Measurements from ENCODE around the gene PTPRU. TPM values are rescaled to one million over a fixed set of nuclear protein-coding genes. Genes with fewer than 3 reads are reported as not detected.

The PTPRU gene
- total RNA-seq, 4 donors from 2014 or later, result 4.3 to 15.9 (median 7.5) TPM

DNA sequence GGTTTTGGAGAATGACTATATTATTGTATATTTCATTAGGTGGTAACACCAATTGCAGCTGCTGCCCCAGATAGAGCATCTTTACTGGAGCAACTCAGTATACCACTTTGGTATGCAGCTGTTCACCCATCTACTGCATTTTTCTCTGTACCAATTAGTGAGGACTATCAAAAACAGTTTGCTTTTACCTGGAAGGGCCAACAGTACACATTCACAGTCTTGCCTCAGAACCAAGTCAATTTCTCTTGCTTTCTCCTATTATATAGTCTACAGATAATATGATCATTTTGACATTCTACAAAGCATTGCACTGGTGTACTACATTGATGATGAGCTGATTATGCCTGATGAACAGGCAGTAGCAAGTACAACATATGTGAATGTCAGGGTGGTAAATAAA is 99.3 kb downstream of the PTPRU start:
- DNase-seq, result no peak
- TF ChIP-seq, protein P1, sequence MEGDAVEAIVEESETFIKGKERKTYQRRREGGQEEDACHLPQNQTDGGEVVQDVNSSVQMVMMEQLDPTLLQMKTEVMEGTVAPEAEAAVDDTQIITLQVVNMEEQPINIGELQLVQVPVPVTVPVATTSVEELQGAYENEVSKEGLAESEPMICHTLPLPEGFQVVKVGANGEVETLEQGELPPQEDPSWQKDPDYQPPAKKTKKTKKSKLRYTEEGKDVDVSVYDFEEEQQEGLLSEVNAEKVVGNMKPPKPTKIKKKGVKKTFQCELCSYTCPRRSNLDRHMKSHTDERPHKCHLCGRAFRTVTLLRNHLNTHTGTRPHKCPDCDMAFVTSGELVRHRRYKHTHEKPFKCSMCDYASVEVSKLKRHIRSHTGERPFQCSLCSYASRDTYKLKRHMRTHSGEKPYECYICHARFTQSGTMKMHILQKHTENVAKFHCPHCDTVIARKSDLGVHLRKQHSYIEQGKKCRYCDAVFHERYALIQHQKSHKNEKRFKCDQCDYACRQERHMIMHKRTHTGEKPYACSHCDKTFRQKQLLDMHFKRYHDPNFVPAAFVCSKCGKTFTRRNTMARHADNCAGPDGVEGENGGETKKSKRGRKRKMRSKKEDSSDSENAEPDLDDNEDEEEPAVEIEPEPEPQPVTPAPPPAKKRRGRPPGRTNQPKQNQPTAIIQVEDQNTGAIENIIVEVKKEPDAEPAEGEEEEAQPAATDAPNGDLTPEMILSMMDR (IDR thresholded peaks at IDR 0.05), result no peak
- no peak for TF ChIP-seq POLR2A (IDR thresholded peaks at IDR 0.05)
- Histone ChIP-seq H3K27ac (no peak overlapping the region), H3K4me1 (no peaks in the 10 kb centered on the region), H3K4me3 (no peak overlapping the region), H3K9me3 (no peaks in the 10 kb centered on the region), H3K36me3 (no peaks in the 10 kb centered on the region), H3K27me3 (peaks cover 0 to 34% (median 0%) of the 10 kb centered on the region in 4 donors)
- intact Hi-C loops (cut with DNase I), result no loop called here

DNA sequence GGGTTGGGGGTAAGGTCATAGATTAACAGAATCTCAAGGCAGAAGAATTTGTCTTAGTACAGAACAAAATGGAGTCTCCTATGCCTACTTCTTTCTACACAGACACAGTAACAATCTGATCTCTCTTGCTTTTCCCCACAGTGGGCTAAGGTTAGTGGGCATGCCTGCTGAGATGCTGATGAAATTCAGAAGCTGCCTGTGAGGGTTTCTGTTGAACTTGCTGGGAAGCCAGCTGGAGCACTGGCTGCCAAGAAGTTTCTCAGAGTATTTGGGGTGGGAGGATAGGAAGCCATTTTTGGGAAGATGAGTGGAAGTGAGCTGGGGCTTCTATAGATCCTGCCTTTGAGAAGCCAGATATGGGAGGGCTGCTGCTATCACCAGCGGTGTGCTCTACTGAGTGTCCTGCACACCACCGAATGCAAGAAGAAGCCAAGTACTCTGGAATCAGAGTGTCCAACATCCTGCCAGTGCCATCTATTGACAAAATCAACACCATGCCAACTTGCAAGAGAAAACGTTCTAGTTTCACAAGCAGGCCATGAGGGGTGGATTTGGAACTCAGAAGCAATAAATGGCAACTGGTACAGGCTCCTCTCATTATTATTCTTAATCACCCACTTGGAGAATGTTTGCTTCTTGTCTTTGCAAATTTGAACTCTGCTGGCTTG is 102.7 kb downstream of the PTPRU start:
- Histone ChIP-seq H3K36me3 (no peaks in the 10 kb centered on the region), H3K4me3 (no peak overlapping the region), H3K27me3 (peaks cover 0 to 56% (median 0%) of the 10 kb centered on the region in 4 donors), H3K4me1 (no peaks in the 10 kb centered on the region), H3K9me3 (no peaks in the 10 kb centered on the region), H3K27ac (no peak overlapping the region)
- no peak for TF ChIP-seq POLR2A (IDR thresholded peaks at IDR 0.05)
- TF ChIP-seq, protein P1 (IDR thresholded peaks at IDR 0.05), result no peak
- intact Hi-C loops (cut with DNase I), result no loop called here
- WGBS, 2 donors, result 38 to 60% methylated on average over 2 to 3 of the region's 3 CpGs
- no peak for DNase-seq

DNA sequence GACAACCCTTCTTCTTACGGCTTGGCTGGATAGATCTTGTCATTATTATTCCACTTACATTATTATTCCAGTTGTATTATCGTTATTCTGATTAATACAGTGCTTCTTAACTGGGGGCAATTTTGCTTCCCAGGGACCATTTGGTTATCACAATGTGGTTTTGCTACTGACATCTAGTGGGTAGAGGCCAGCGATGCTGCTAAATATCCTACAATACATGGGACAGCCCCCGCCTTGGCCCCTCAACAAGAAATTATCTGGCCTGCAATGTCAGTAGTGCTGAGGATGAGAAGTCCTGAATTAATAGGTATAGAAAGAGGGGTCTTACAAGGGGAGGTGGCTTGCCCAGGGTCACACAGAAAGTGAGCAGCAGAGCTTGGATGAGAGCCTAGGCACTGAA is 105.6 kb downstream of the PTPRU start:
- intact Hi-C loops (cut with DNase I), result no loop called here
- no peak for TF ChIP-seq POLR2A (IDR thresholded peaks at IDR 0.05)
- TF ChIP-seq, protein P1 (IDR thresholded peaks at IDR 0.05), result no peak
- Histone ChIP-seq H3K27me3 (peaks cover 0 to 57% (median 0%) of the 10 kb centered on the region in 4 donors), H3K9me3 (no peaks in the 10 kb centered on the region), H3K4me1 (no peaks in the 10 kb centered on the region), H3K36me3 (no peaks in the 10 kb centered on the region), H3K27ac (no peak overlapping the region), H3K4me3 (no peak overlapping the region)
- no peak for DNase-seq
- WGBS, 2 donors, result 65 to 67% methylated on average over 4 of the region's 4 CpGs

DNA sequence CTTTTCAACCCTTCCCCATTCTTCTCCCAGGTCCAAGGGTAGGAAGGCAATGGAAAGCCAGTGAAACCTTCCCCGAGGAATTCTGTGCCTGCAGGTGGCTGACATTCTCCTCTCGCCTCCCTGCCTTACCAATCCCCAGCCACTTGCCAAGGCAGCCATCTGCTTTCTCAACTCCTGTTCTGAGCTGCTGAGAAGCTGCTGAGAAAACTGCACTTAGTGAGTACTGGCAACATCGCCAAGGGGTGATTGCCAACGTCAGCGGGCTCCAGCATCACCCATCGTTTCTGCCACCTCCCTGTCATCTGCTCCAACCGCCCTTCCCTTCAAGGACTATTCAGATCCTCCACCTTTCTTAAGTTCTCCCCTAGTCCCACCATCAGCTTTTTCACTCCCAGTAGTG is 106.0 kb downstream of the PTPRU start:
- Histone ChIP-seq H3K27me3 (peaks cover 0 to 57% (median 0%) of the 10 kb centered on the region in 4 donors), H3K36me3 (no peaks in the 10 kb centered on the region), H3K4me1 (no peaks in the 10 kb centered on the region), H3K27ac (no peak overlapping the region), H3K4me3 (no peak overlapping the region), H3K9me3 (no peaks in the 10 kb centered on the region)
- 64 to 73% methylated on average over 7 of the region's 7 CpGs for WGBS, 2 donors
- TF ChIP-seq, protein P1 (IDR thresholded peaks at IDR 0.05), result no peak
- no peak for TF ChIP-seq POLR2A (IDR thresholded peaks at IDR 0.05)
- intact Hi-C loops (cut with DNase I), result no loop called here
- no peak for DNase-seq

DNA sequence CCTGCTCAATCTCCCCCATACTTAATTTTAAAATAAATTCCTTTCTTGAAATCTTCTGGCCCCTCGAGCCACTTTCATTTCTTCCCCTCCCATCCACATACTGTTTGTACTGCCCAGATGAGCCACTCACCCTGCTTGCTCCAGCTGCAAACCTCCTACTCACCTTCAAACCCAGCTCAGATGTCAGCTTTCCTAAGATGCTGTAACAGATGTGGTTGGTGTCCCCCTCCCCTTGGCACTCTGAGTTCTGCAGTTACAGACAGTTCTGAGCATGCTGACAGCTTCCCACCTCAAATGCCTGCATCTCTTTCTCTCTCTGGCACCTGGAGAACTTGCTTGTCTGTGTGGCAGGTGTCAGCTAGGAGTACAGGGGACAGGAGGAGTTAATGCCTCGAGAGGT is 106.7 kb downstream of the PTPRU start:
- no peaks in the 10 kb centered on the region for H3K4me1 ChIP-seq
- H3K27ac ChIP-seq, result no peak overlapping the region
- 35 to 41% methylated on average over 2 of the region's 2 CpGs for WGBS, 2 donors
- H3K27me3 ChIP-seq, result peaks cover 0 to 57% (median 0%) of the 10 kb centered on the region in 4 donors
- H3K9me3 ChIP-seq, result no peaks in the 10 kb centered on the region
- DNase-seq, result no peak
- no peaks in the 10 kb centered on the region for H3K36me3 ChIP-seq
- intact Hi-C loops (cut with DNase I), result no loop called here
- no peak for TF ChIP-seq POLR2A (IDR thresholded peaks at IDR 0.05)
- TF ChIP-seq, protein P1 (IDR thresholded peaks at IDR 0.05), result no peak
- H3K4me3 ChIP-seq, result no peak overlapping the region

All from esophagus squamous epithelium (tissue), 5 donors.